Ovary (tissue), 3 donors: ENCODE results near the gene ZNF426.
"Not testable (repeated sequence)": the region's sequence is repeated elsewhere in the genome, so short reads cannot be mapped to it uniquely, and the experiment has no call there.

ENCODE experiments used
- EP300 ChIP-seq: sonication (generic); formaldehyde crosslinking; IDR thresholded peaks from one replicate; pipeline ENCODE4 v1.6.1; 2017; ENCODE audit warnings: antibody characterized with exemption
- POLR2A ChIP-seq: fragments of 450-650 bp; IDR thresholded peaks from one replicate; pipeline ENCODE4 v1.6.1; 2017; ENCODE audit warnings: antibody characterized with exemption, mild to moderate bottlenecking, moderate library complexity
- TF ChIP-seq, protein P1 (sequence below), 3 donors: fragments of 450-650 bp in 2 of 3; fragments of 200-600 bp in 1 of 3; IDR thresholded peaks; one replicate each; pipeline versions ENCODE4 v1.5.1 to v1.8.0; 2016 to 2022; ENCODE audit warnings: antibody characterized with exemption in 3 of 3, mild to moderate bottlenecking in 1 of 3
- donor health status: DM: no; HTN: no; CAD: no.

- TF ChIP-seq, protein P1, sequence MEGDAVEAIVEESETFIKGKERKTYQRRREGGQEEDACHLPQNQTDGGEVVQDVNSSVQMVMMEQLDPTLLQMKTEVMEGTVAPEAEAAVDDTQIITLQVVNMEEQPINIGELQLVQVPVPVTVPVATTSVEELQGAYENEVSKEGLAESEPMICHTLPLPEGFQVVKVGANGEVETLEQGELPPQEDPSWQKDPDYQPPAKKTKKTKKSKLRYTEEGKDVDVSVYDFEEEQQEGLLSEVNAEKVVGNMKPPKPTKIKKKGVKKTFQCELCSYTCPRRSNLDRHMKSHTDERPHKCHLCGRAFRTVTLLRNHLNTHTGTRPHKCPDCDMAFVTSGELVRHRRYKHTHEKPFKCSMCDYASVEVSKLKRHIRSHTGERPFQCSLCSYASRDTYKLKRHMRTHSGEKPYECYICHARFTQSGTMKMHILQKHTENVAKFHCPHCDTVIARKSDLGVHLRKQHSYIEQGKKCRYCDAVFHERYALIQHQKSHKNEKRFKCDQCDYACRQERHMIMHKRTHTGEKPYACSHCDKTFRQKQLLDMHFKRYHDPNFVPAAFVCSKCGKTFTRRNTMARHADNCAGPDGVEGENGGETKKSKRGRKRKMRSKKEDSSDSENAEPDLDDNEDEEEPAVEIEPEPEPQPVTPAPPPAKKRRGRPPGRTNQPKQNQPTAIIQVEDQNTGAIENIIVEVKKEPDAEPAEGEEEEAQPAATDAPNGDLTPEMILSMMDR (IDR thresholded peaks at IDR 0.05), result not testable (repeated sequence)
- TF ChIP-seq POLR2A, EP300: not testable (repeated sequence)
These were observed 756 bp upstream of the ZNF426 start for GRCh38 chr19:9539201-9539600.
